AG20443 (cell line): ENCODE measurements around the gene DPEP2NB.
"Not testable (repeated sequence)": the region's sequence is repeated elsewhere in the genome, so short reads cannot be mapped to it uniquely, and the experiment has no call there.

Source experiments
- DNase-seq: peaks from one replicate; pipeline ENCODE4 v3.0.0; 2012; ENCODE audit warnings: low spot score, mixed read lengths

Gene DPEP2NB

GRCh38 chr16:68013440-68013839 is 2.3 kb downstream of the DPEP2NB start:
- no peak for DNase-seq

DNA sequence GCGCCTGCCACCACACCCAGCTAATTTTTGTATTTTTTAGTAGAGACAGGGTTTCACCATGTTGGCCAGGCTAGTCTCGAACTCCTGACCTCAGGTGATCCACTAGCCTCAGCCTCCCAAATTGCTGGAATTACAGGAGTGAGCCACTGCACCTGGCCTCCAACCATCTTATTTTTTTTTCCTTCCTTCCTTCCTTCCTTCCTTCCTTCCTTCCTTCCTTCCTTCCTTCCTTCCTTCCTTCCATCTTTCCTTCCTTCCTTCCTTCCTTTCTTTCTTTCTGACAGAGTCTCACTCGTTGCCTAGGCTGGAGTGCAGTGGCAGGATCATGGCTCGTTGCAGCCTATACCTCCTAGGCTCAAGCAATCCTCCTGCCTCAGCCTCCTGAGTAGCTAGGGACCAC is 5.8 kb downstream of the DPEP2NB start:
- DNase-seq = not testable (repeated sequence)

GRCh38 chr16:68009157-68009735 is 6.5 kb downstream of the DPEP2NB start:
- no peak for DNase-seq

GRCh38 chr16:68005786-68006286 is 9.9 kb downstream of the DPEP2NB start:
- peak; percentile 8 for DNase-seq

DNA sequence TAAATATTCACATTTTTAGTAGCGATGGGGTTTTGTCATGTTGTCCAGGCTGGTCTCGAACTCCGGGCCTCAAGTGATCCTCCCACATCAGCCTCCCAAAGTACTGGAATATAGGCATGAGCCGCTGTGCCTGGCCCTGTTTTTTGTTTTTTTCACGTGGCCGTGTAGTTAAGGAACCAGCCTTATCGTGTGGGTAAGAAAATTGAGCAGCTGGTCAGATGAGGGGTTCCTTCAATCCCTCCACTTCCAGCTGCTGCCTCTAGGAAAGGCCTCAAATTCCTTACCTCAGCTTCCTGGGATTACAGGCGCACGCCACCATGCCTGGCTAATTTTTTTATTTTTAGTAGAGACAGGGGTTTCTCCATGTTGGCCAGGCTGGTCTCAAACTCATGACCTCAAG is 10.5 kb downstream of the DPEP2NB start:
- DNase-seq = no peak

DNA sequence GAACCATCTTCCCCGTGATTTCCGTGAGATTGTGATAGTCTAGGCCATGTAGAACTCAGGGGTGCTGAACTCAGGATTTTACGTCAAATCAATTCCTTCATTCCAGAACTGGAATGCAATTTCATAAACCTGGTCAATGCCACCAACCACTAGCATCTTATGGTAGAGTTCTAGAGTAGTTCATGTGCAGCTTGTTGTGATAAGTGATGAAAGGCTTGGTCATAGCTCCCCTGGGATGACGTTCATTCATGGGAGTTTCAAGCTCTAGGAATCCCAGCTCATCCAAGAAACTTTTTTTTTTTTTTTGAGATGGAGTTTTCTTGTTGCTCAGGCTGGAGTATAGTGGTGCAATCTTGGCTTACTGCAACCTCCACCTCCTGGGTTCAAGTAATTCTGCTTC is 12.7 kb downstream of the DPEP2NB start:
- DNase-seq = no peak

- DNase-seq = no peak
Observed at GRCh38 chr16:68000450-68000849, 15.3 kb downstream of the DPEP2NB start.

DNA sequence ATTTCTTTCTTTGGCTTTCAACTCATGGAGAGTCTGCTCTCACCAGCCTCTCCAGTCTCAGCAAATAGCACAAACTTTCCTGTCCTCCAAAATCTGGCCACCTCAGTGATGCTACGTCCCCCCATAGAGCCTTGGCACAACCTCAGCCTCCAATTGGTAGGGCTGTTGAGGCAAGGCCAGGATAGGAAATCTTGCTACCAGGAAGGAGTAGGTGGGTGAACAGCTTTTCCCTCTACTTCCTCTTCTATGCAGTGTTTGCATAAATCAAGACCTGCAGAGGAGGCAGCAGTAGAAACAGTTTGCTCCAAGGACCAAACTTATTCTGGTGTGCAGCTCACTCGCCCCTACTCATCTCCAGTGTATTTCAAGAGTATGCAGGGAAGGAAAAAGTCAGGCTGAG is 15.7 kb downstream of the DPEP2NB start:
- no peak for DNase-seq

GRCh38 chr16:67998779-67999688 is 16.7 kb downstream of the DPEP2NB start, which contains the start of gene DPEP2:
DPEP2 (minus strand) TSS chr16:67999484; CDS start chr16:67993212, 6,272 bp downstream.
- not testable (repeated sequence) for DNase-seq

GRCh38 chr16:67998231-67998778 is 17.4 kb downstream of the DPEP2NB start:
- DNase-seq = not testable (repeated sequence)

GRCh38 chr16:67996666-67997065 is 19.0 kb downstream of the DPEP2NB start:
- no peak for DNase-seq

DNA sequence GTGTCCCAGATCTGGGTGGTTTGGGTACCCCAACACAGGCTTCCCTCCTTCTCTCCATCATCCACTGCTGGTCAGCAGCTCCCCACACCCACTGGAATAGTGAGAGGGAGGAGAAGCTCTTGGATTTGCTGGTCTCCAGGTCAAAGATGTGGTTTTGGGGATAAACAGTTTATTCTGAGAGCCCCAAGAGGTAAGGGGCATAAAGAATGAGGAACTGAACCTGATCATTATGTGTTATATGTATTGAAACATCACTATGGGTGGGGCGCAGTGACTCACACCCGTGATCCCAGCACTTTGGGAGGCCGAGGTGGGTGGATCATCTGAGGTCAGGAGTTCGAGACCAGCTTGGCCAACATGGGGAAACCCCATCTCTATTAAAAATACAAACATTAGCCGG is 20.3 kb downstream of the DPEP2NB start:
- DNase-seq = no peak

DNA sequence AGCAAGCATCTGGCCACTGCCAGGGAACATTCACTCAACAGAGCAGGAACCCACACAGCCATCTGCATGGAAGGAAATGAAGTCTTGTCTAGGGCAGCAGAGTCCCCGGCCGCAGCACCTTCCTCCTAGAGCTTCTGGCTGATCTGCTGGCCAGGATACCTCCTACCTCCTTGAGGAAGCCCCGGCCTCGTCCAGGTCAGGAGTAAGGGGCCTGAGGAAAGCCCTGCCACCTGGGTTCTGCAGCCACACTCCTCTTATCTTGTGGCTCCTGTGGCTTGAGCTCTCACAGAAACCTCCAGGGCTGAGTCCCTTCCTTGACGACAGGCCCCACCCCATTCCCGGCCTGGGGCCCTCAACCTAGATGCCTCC is 21.7 kb downstream of the DPEP2NB start:
- not testable (repeated sequence) for DNase-seq

DNA sequence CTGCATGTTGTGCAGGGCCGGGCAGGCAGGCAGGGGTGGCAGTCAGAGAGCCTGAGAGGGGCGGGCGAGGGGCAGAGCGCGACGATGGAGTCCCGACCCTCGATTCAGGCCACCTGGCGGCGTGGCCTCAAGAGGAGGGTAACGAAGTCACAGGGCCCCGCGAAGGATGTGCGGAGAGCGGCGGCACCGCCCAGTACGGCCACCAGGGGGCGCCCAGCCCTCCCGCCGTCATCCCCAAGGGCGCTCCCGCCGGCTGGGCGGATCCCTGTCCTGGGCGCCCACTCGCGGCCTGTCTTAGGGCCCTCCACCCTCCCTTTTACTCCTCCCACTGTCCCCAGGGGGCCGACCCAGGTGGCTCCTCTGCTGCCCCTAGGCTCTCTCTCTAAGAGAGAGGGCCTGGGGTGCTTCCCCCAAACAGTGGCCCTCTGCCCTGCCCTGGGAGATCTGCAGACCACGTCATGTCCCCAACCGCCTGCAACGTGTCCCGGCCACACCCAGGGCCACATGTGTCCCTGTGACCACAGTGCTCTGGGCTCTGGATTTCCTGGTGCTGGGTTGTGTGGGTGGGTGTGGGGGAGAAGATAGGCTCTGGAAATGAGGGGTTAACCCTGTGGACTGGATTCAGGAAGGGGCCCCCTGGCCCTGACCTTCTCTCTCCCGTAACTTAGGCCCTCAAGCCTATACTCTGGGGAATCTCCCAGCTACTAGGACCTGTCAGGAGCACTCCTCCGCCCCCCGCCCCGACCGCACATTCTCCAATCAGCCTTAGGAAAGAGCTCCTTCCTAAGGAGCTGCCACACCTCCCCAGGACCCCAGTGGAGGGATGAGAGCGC is 22.3 kb downstream of the DPEP2NB start:
- peak; percentile 94 for DNase-seq

GRCh38 chr16:67992661-67993206 is 23.0 kb downstream of the DPEP2NB start:
- no peak for DNase-seq

- DNase-seq = no peak
Observed at GRCh38 chr16:67990018-67990386, 25.7 kb downstream of the DPEP2NB start.

- DNase-seq = no peak
Observed at GRCh38 chr16:67989322-67990017, 26.2 kb downstream of the DPEP2NB start.

- DNase-seq = no peak
Observed at GRCh38 chr16:67988675-67989074, 27.0 kb downstream of the DPEP2NB start.

- DNase-seq = no peak
Observed at GRCh38 chr16:67987460-67988160, 28.1 kb downstream of the DPEP2NB start.

DNA sequence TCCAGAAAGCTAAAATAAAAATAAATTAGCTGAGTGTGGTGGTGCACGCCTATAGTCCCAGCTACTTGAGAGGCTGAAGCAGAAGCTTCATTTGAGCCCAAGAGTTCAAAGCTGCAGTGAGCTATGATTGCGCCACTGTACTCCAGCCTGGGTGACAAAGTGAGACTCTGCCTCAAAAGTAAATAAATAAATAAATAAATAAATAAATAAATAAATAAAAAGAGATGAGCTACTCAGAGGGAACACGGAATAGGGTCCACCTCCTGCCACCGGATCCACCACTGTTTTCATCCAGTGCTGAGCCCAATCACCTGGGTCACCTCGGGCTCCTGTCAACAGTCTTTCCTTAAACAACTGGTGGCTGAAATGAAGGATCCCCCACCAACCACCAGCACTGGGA is 28.8 kb downstream of the DPEP2NB start:
- DNase-seq = no peak
